ENCODE data around the gene PLN.

Gene PLN

DNA sequence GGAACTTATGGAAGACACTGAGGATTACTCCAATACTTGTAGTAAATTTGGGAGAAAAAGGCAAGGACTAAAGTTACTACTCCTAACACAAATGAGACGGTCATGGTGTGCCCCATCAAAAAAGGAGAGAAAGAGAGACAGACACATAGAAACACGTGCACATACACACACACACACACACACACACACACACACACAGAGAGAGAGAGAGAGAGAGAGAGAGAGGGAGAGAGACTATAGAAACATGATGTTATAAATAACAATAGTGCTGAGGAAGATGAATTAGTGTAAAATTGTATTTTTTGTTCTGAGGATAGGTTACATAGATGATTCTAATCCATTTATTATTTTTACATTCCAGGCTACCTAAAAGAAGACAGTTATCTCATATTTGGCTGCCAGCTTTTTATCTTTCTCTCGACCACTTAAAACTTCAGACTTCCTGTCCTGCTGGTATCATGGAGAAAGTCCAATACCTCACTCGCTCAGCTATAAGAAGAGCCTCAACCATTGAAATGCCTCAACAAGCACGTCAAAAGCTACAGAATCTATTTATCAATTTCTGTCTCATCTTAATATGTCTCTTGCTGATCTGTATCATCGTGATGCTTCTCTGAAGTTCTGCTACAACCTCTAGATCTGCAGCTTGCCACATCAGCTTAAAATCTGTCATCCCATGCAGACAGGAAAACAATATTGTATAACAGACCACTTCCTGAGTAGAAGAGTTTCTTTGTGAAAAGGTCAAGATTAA lies 10.5 kb downstream of the PLN start:
- DNase-seq = no peak
- no peak overlapping the region for H3K27ac ChIP-seq

DNA sequence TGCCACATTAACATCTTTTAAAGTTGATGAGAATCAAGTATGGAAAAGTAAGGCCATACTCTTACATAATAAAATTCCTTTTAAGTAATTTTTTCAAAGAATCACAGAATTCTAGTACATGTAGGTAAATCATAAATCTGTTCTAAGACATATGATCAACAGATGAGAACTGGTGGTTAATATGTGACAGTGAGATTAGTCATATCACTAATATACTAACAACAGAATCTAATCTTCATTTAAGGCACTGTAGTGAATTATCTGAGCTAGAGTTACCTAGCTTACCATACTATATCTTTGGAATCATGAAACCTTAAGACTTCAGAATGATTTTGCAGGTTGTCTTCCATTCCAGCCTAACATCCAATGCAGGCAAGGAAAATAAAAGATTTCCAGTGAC lies 11.6 kb downstream of the PLN start:
- TF ChIP-seq, protein P1, sequence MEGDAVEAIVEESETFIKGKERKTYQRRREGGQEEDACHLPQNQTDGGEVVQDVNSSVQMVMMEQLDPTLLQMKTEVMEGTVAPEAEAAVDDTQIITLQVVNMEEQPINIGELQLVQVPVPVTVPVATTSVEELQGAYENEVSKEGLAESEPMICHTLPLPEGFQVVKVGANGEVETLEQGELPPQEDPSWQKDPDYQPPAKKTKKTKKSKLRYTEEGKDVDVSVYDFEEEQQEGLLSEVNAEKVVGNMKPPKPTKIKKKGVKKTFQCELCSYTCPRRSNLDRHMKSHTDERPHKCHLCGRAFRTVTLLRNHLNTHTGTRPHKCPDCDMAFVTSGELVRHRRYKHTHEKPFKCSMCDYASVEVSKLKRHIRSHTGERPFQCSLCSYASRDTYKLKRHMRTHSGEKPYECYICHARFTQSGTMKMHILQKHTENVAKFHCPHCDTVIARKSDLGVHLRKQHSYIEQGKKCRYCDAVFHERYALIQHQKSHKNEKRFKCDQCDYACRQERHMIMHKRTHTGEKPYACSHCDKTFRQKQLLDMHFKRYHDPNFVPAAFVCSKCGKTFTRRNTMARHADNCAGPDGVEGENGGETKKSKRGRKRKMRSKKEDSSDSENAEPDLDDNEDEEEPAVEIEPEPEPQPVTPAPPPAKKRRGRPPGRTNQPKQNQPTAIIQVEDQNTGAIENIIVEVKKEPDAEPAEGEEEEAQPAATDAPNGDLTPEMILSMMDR (IDR thresholded peaks at IDR 0.05; ENCODE audit: low read depth, low read length) = no peak
- no peak overlapping the region for H3K27ac ChIP-seq
- no peaks in the 10 kb centered on the region for H3K36me3 ChIP-seq
- no peak for DNase-seq
- H3K27me3 ChIP-seq (ENCODE audit: insufficient read depth, low read depth, severe bottlenecking) = no peaks in the 10 kb centered on the region
- H3K9me3 ChIP-seq (ENCODE audit: severe bottlenecking) = no peaks in the 10 kb centered on the region
- H3K4me3 ChIP-seq (ENCODE audit: low read depth, low read length) = no peak overlapping the region

More for the DNA sequence above, 10.5 kb downstream of the PLN start:
- H3K36me3 ChIP-seq = no peaks in the 10 kb centered on the region
- TF ChIP-seq, protein P1 (IDR thresholded peaks at IDR 0.05; ENCODE audit: low read depth, low read length) = no peak
- H3K27me3 ChIP-seq (ENCODE audit: insufficient read depth, low read depth, severe bottlenecking) = no peaks in the 10 kb centered on the region
- H3K9me3 ChIP-seq (ENCODE audit: severe bottlenecking) = no peaks in the 10 kb centered on the region
- no peak overlapping the region for H3K4me3 ChIP-seq (ENCODE audit: low read depth, low read length)

DNA sequence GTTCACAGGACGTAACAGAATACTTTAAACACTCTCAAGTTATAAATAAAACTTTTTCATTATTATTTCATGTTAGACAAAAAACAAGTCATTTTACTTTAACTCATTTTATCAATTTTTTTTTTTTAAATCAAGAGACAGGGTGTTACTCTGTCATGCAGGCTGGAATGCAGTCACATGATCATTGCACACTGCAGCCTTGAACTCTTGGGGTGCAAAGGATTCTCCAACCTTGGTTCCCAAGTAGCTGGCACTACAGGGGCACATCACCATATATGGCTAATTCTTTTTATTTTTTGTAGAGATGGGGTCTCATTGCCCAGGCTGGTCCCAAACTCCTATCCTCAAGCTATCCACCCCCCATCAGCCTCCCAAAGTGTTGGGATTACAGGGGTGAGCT lies 14.2 kb downstream of the PLN start:
- Histone ChIP-seq H3K9me3 (ENCODE audit: severe bottlenecking) (no peaks in the 10 kb centered on the region), H3K4me3 (ENCODE audit: low read depth, low read length) (no peak overlapping the region), H3K36me3 (peaks cover 8% of the 10 kb centered on the region), H3K27me3 (ENCODE audit: insufficient read depth, low read depth, severe bottlenecking) (no peaks in the 10 kb centered on the region), H3K27ac (no peak overlapping the region)
- TF ChIP-seq, protein P1 (IDR thresholded peaks at IDR 0.05; ENCODE audit: low read depth, low read length) = no peak
- DNase-seq = no peak

DNA sequence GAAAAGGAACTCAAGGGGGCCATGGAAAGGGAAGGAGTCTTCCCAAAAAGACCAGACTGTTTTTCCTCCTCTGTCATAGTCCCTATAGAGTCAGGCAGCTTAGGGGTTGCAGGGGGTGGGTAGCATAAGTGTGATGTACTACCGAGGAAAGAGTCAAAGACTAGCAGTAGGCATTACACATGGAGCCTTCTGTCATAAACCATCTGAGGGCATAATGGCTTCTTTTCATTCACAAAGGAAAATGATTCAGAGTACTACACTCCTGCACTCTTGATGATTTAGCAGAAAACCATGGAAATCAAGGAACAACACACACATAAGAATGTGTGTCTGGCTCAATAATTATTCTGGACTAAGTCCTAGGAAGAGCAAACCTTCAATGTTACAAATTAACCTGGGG lies 14.9 kb downstream of the PLN start:
- no peak overlapping the region for H3K27ac ChIP-seq
- peaks cover 8% of the 10 kb centered on the region for H3K36me3 ChIP-seq
- H3K27me3 ChIP-seq (ENCODE audit: insufficient read depth, low read depth, severe bottlenecking) = no peaks in the 10 kb centered on the region
- no peaks in the 10 kb centered on the region for H3K9me3 ChIP-seq (ENCODE audit: severe bottlenecking)
- DNase-seq = no peak
- no peak overlapping the region for H3K4me3 ChIP-seq (ENCODE audit: low read depth, low read length)
- TF ChIP-seq, protein P1 (IDR thresholded peaks at IDR 0.05; ENCODE audit: low read depth, low read length) = no peak

DNA sequence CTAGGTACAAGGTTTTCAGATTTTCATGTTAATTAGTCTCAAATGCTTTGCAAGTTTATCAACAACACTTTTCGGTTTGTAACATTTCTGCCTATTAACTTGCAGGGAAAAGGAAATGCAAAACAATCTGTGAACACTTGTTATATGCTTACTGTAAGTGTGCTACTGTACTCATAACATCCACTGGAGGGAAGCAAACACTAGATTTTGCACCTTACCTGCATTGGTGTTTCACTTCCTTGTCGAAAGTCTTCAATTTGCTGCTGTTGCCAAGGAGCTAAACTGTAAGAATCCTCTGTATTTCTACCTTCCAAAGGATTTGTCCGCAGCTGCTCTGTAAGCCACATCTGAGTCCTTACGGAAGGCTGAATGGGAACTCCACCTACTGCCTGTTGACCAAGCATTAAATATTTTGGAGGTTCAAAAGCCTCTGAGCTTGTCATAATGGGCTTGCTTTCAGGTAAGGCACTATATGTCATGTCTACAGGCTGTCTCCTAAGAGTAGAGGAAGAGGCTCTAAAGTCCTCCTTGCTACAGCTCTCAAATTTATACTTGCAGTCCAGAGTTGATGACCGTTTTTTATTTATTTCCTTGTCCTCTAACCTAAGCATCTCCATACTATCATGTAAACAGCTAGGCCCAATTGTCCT lies 17.3 kb downstream of the PLN start:
- DNase-seq = no peak
- Histone ChIP-seq H3K27ac (no peak overlapping the region), H3K9me3 (ENCODE audit: severe bottlenecking) (no peaks in the 10 kb centered on the region), H3K36me3 (peaks cover 8% of the 10 kb centered on the region), H3K4me3 (ENCODE audit: low read depth, low read length) (no peak overlapping the region), H3K27me3 (ENCODE audit: insufficient read depth, low read depth, severe bottlenecking) (no peaks in the 10 kb centered on the region)
- TF ChIP-seq, protein P1 (IDR thresholded peaks at IDR 0.05; ENCODE audit: low read depth, low read length) = peak; percentile 51
